Chondrocyte (in vitro differentiated cells): ENCODE data around the gene PSMB9. TPM values are rescaled to one million over a fixed set of nuclear protein-coding genes. Genes with fewer than 3 reads are reported as not detected.

Experiments
- DNase-seq: peaks from one replicate; pipeline ENCODE4 v3.0.0; 2021; ENCODE audit warnings: mixed read lengths, low spot score
- H3K27ac Mint-ChIP-seq: one replicate; pipeline ENCODE4 v1.8.0; 2021; ENCODE audit warnings: mild to moderate bottlenecking, moderate library complexity, mixed read lengths; ENCODE audit not compliant: unreplicated experiment
- H3K27me3 Mint-ChIP-seq: 2 replicates; pipeline ENCODE4 v1.8.0; 2021; ENCODE audit warnings: low read depth, mixed read lengths
- H3K36me3 Mint-ChIP-seq: 2 replicates; pipeline ENCODE4 v1.8.0; 2021; ENCODE audit warnings: low read depth, mixed read lengths
- H3K4me1 Mint-ChIP-seq: 2 replicates; pipeline ENCODE4 v1.8.0; 2021; ENCODE audit warnings: low read depth, mild to moderate bottlenecking, mixed read lengths
- H3K4me3 Mint-ChIP-seq: one replicate; pipeline ENCODE4 v1.8.0; 2021; ENCODE audit warnings: mild to moderate bottlenecking, moderate library complexity, mixed read lengths; ENCODE audit not compliant: unreplicated experiment
- H3K9me3 Mint-ChIP-seq: 2 replicates; pipeline ENCODE4 v1.8.0; 2021; ENCODE audit warnings: low read depth, mixed read lengths
- total RNA-seq: library from RNA; stranded (reverse); gene quantifications from 3 replicates; pipeline ENCODE4 v1.2.1, GENCODE V29; 2021
- TF ChIP-seq, protein P1 (sequence below): fragments of 200-600 bp; sonication (generic); IDR thresholded peaks from 2 replicates; pipeline ENCODE4 v1.5.0; 2021; ENCODE audit warnings: antibody characterized with exemption, mild to moderate bottlenecking, moderate library complexity

The PSMB9 gene
- total RNA-seq, 1 donor from 2014 or later: 1.2 TPM

GRCh38 chr6:32832535-32832934 is 21.5 kb upstream of the PSMB9 start:
- TF ChIP-seq, protein P1, sequence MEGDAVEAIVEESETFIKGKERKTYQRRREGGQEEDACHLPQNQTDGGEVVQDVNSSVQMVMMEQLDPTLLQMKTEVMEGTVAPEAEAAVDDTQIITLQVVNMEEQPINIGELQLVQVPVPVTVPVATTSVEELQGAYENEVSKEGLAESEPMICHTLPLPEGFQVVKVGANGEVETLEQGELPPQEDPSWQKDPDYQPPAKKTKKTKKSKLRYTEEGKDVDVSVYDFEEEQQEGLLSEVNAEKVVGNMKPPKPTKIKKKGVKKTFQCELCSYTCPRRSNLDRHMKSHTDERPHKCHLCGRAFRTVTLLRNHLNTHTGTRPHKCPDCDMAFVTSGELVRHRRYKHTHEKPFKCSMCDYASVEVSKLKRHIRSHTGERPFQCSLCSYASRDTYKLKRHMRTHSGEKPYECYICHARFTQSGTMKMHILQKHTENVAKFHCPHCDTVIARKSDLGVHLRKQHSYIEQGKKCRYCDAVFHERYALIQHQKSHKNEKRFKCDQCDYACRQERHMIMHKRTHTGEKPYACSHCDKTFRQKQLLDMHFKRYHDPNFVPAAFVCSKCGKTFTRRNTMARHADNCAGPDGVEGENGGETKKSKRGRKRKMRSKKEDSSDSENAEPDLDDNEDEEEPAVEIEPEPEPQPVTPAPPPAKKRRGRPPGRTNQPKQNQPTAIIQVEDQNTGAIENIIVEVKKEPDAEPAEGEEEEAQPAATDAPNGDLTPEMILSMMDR: no peak
- no peak for DNase-seq
- Mint-ChIP-seq H3K36me3 (peaks cover 13% of the 10 kb centered on the region), H3K27ac (no peak overlapping the region), H3K4me3 (no peak overlapping the region), H3K27me3 (no peaks in the 10 kb centered on the region), H3K4me1 (peaks cover 5% of the 10 kb centered on the region), H3K9me3 (no peaks in the 10 kb centered on the region)

- Mint-ChIP-seq H3K27ac (no peak overlapping the region), H3K4me1 (peaks cover 8% of the 10 kb centered on the region), H3K4me3 (no peak overlapping the region), H3K9me3 (no peaks in the 10 kb centered on the region), H3K36me3 (peaks cover 12% of the 10 kb centered on the region), H3K27me3 (no peaks in the 10 kb centered on the region)
- TF ChIP-seq, protein P1: no peak
- no peak for DNase-seq
These were observed 20.3 kb upstream of the PSMB9 start for GRCh38 chr6:32833664-32834063.

DNA sequence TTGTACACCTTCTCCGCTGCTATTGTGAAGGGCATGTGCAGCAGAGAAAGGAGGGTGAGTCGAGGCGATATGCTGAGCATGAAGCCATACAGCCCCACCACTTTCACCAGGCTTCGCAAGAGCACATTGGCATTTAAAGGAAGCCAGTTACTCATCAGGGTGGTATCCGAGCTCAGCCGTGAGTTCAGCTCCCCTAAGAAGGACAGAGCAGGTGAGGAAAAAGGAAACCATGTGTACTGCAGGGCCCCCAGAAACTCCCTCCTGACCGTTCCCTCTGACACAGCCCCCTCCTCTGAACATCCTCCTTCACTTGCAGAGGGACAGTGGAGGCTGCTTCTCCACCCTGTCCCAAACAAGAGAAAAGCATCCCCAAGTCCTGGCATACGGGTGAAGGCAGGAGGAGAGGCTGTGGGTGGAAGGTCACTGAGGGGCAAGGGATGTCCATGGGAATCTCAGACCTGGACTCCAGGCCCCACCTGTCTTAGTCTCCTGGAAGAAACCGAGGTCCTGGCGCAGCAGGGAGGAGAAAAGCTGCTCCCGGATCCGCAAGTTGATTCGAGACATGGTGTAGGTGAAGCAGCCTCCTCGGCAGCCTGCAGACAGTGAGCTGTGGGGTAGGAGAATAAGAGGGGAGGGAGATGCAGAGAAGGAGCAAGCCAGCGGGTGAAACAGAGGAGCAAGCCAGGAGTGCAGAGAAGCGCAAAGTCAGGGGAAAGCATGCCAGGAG is 18.7 kb upstream of the PSMB9 start:
- TF ChIP-seq, protein P1: no peak
- H3K9me3 Mint-ChIP-seq: no peaks in the 10 kb centered on the region
- H3K27me3 Mint-ChIP-seq: no peaks in the 10 kb centered on the region
- DNase-seq: no peak
- no peak overlapping the region for H3K27ac Mint-ChIP-seq
- peaks cover 7% of the 10 kb centered on the region for H3K36me3 Mint-ChIP-seq
- H3K4me1 Mint-ChIP-seq: peaks cover 8% of the 10 kb centered on the region
- H3K4me3 Mint-ChIP-seq: no peak overlapping the region

GRCh38 chr6:32836873-32837272 is 17.1 kb upstream of the PSMB9 start:
- Mint-ChIP-seq H3K27ac (no peak overlapping the region), H3K4me1 (peaks cover 8% of the 10 kb centered on the region), H3K27me3 (no peaks in the 10 kb centered on the region), H3K4me3 (no peak overlapping the region), H3K9me3 (no peaks in the 10 kb centered on the region), H3K36me3 (peaks cover 7% of the 10 kb centered on the region)
- TF ChIP-seq, protein P1: no peak
- DNase-seq: no peak

DNA sequence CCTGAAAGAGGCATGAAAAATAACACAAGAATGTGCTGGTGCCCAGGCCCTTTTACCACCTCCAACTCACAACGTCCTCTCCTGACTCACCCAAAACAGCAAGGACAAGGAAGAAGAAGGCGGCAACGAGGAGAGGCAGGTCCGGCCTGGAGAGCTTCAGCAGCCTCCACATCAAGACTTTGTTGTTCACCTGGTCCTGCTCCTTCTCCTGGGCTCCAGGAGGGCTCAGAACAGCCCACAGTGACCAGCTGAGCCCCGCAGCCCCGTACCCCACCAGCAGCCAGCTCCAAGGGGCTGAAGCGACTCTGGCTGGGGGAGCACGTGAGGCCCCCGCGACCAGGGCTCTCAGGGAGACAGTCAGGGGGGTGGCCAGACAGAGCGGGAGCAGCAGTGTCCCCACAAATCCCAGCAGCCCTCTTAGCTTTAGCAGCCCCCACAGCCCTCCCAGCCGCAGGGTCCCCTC is 16.3 kb upstream of the PSMB9 start:
- H3K36me3 Mint-ChIP-seq: peaks cover 7% of the 10 kb centered on the region
- H3K9me3 Mint-ChIP-seq: no peaks in the 10 kb centered on the region
- H3K4me1 Mint-ChIP-seq: peaks cover 8% of the 10 kb centered on the region
- TF ChIP-seq, protein P1: no peak
- H3K4me3 Mint-ChIP-seq: peak overlapping the region; percentile 79
- no peak overlapping the region for H3K27ac Mint-ChIP-seq
- H3K27me3 Mint-ChIP-seq: no peaks in the 10 kb centered on the region
- DNase-seq: no peak
